GM12878 (cell line): ENCODE data around the gene RAC3. TPM values are rescaled to one million over a fixed set of nuclear protein-coding genes. Genes with fewer than 3 reads are reported as not detected.

Source experiments
- NFYB ChIP-seq: IDR thresholded peaks from 2 replicates; pipeline ENCODE4 v1.6.1; 2011; ENCODE audit warnings: low read depth, mild to moderate bottlenecking, low read length, improper control_type of control experiment, moderate library complexity; ENCODE audit not compliant: insufficient read depth
- SIX5 ChIP-seq: IDR thresholded peaks from 2 replicates; pipeline ENCODE4 v1.6.1; 2011; ENCODE audit warnings: mild to moderate bottlenecking, low read depth, low read length, moderate library complexity; ENCODE audit not compliant: severe bottlenecking
- SUZ12 ChIP-seq: fragments of 200-600 bp; sonication (generic); IDR thresholded peaks from one replicate; pipeline ENCODE4 v1.6.1; 2018; ENCODE audit warnings: antibody characterized with exemption, mild to moderate bottlenecking; ENCODE audit not compliant: unreplicated experiment
- polyA plus RNA-seq, 11 experiments: library from polyadenylated mRNA; depleted of rRNA in 4 of 11; unstranded in 6 of 11; stranded (reverse) in 5 of 11; fragments of >200 nt; fragmentation: Nextera tagmentation in 4 of 11; fragmentation: Illumina TruSeq in 1 of 11; extraction: Ambion mirVana in 4 of 11; extraction: Trizol in 1 of 11; gene quantifications; 1 replicate in 1 of 11; 2 replicates in 10 of 11; pipeline versions ENCODE4 v1.2.1 to v1.2.3, GENCODE V29; 2011 to 2016; ENCODE audit warnings: inconsistent platforms in 2 of 11, missing spikeins in 2 of 11, low read depth in 1 of 11
- total RNA-seq, 4 experiments: library from RNA; depleted of rRNA in 3 of 4; stranded (reverse); fragments of >200 nt in 3 of 4; fragmentation: Illumina TruSeq in 1 of 4; extraction: Trizol in 1 of 4; gene quantifications; 2 replicates each; pipeline versions ENCODE4 v1.2.1 to v1.2.3, GENCODE V29; 2013 to 2021
- TF ChIP-seq, protein P1 (sequence below): fragments of 450-650 bp; formaldehyde crosslinking; IDR thresholded peaks from 2 replicates; pipeline ENCODE4 v1.5.0; 2022; ENCODE audit warnings: mild to moderate bottlenecking, missing genetic modification characterization
- TF ChIP-seq, protein P2 (sequence below): IDR thresholded peaks from 2 replicates; pipeline ENCODE4 v1.6.1; 2011; ENCODE audit warnings: borderline replicate concordance, low read depth, mild to moderate bottlenecking, moderate library complexity, low read length; ENCODE audit not compliant: insufficient read depth, poor library complexity, severe bottlenecking
- TF ChIP-seq, protein P3 (sequence below): fragments of 450-650 bp; conservative IDR thresholded peaks from 2 replicates; pipeline ENCODE4 v1.6.1; 2017; ENCODE audit warnings: mild to moderate bottlenecking, moderate library complexity

Gene RAC3
- total and polyA plus RNA-seq, 10 of the 15 experiments (the other 5 are each of a cell fraction or from before 2014, with no cell fraction given) = 0.11 to 32.9 (median 6.7) TPM

DNA sequence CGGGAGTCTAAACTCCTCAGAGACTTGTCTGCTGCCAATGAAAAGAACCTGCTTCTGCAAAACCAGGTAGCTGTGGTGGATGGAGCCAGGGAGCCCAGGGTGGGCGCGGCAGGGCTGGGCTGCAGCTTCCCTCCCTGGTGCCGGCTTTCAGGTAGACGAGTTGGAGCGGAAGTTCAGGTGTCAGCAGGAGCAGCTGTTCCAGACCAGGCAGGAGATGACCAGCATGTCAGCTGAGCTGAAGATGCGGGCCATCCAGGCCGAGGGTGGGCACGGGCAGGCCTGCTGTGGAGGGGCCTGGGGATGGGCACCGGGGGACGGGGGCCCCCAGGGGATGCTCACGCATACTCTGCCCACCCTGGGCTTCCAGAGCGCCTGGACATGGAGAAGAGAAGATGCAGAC is 3.2 kb upstream of the RAC3 start (continued):
- TF ChIP-seq, protein P1, sequence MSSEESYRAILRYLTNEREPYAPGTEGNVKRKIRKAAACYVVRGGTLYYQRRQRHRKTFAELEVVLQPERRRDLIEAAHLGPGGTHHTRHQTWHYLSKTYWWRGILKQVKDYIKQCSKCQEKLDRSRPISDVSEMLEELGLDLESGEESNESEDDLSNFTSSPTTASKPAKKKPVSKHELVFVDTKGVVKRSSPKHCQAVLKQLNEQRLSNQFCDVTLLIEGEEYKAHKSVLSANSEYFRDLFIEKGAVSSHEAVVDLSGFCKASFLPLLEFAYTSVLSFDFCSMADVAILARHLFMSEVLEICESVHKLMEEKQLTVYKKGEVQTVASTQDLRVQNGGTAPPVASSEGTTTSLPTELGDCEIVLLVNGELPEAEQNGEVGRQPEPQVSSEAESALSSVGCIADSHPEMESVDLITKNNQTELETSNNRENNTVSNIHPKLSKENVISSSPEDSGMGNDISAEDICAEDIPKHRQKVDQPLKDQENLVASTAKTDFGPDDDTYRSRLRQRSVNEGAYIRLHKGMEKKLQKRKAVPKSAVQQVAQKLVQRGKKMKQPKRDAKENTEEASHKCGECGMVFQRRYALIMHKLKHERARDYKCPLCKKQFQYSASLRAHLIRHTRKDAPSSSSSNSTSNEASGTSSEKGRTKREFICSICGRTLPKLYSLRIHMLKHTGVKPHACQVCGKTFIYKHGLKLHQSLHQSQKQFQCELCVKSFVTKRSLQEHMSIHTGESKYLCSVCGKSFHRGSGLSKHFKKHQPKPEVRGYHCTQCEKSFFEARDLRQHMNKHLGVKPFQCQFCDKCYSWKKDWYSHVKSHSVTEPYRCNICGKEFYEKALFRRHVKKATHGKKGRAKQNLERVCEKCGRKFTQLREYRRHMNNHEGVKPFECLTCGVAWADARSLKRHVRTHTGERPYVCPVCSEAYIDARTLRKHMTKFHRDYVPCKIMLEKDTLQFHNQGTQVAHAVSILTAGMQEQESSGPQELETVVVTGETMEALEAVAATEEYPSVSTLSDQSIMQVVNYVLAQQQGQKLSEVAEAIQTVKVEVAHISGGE (CRISPR knock-in tag) = no peak
- TF ChIP-seq, protein P2, sequence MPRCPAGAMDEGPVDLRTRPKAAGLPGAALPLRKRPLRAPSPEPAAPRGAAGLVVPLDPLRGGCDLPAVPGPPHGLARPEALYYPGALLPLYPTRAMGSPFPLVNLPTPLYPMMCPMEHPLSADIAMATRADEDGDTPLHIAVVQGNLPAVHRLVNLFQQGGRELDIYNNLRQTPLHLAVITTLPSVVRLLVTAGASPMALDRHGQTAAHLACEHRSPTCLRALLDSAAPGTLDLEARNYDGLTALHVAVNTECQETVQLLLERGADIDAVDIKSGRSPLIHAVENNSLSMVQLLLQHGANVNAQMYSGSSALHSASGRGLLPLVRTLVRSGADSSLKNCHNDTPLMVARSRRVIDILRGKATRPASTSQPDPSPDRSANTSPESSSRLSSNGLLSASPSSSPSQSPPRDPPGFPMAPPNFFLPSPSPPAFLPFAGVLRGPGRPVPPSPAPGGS = no peak
- no peak for TF ChIP-seq SUZ12
- no peak for TF ChIP-seq SIX5
- TF ChIP-seq, protein P3, sequence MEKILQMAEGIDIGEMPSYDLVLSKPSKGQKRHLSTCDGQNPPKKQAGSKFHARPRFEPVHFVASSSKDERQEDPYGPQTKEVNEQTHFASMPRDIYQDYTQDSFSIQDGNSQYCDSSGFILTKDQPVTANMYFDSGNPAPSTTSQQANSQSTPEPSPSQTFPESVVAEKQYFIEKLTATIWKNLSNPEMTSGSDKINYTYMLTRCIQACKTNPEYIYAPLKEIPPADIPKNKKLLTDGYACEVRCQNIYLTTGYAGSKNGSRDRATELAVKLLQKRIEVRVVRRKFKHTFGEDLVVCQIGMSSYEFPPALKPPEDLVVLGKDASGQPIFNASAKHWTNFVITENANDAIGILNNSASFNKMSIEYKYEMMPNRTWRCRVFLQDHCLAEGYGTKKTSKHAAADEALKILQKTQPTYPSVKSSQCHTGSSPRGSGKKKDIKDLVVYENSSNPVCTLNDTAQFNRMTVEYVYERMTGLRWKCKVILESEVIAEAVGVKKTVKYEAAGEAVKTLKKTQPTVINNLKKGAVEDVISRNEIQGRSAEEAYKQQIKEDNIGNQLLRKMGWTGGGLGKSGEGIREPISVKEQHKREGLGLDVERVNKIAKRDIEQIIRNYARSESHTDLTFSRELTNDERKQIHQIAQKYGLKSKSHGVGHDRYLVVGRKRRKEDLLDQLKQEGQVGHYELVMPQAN = no peak
- TF ChIP-seq NFYB = no peak
